Karpas-422 (cell line): ENCODE data around the gene SHANK3. TPM values are rescaled to one million over a fixed set of nuclear protein-coding genes. Genes with fewer than 3 reads are reported as not detected.

ENCODE experiments used
- DNase-seq: peaks from one replicate; pipeline ENCODE4 v3.0.0-alpha.2; 2015
- H2AFZ ChIP-seq: fragments of 200-600 bp; sonication (generic); 2 replicates; pipeline ENCODE4 v1.6.1; 2014; ENCODE audit warnings: antibody characterized with exemption, low read length, mixed read lengths
- H3K27ac ChIP-seq: fragments of 200-600 bp; sonication (generic); 2 replicates; pipeline ENCODE4 v1.5.1; 2014; ENCODE audit warnings: mild to moderate bottlenecking, low read length, moderate library complexity
- H3K27me3 ChIP-seq: fragments of 200-600 bp; sonication (generic); 2 replicates; pipeline ENCODE4 v1.6.1; 2014; ENCODE audit warnings: low read length, mixed read lengths
- H3K36me3 ChIP-seq: fragments of 200-600 bp; sonication (generic); 2 replicates; pipeline ENCODE4 v1.6.1; 2014; ENCODE audit warnings: low read length, mixed read lengths; ENCODE audit not compliant: insufficient read depth
- H3K4me1 ChIP-seq: fragments of 200-600 bp; sonication (generic); 2 replicates; pipeline ENCODE4 v1.6.1; 2014; ENCODE audit warnings: mild to moderate bottlenecking, low read length, mixed read lengths
- H3K4me2 ChIP-seq: fragments of 200-600 bp; sonication (generic); 2 replicates; pipeline ENCODE4 v1.6.1; 2014; ENCODE audit warnings: low read length, low read depth, mild to moderate bottlenecking; ENCODE audit not compliant: poor library complexity, severe bottlenecking
- H3K4me3 ChIP-seq: fragments of 200-600 bp; sonication (generic); 2 replicates; pipeline ENCODE4 v1.5.1; 2014; ENCODE audit warnings: mild to moderate bottlenecking, antibody characterized with exemption, low read length, mixed read lengths
- H3K79me2 ChIP-seq: fragments of 200-600 bp; sonication (generic); 2 replicates; pipeline ENCODE4 v1.6.1; 2014; ENCODE audit warnings: mild to moderate bottlenecking, low read length, mixed read lengths
- H3K9ac ChIP-seq: fragments of 200-600 bp; sonication (generic); 2 replicates; pipeline ENCODE4 v1.6.0; 2014; ENCODE audit warnings: low read length
- H3K9me2 ChIP-seq: fragments of 200-600 bp; sonication (generic), shearing (Covaris generic); replicated peaks from 2 replicates; pipeline ENCODE4 v1.6.0; 2014; ENCODE audit warnings: mild to moderate bottlenecking, low read length, moderate library complexity; ENCODE audit not compliant: insufficient read depth
- H3K9me3 ChIP-seq: fragments of 300-700, 200-600 bp; sonication (generic); 2 replicates; pipeline ENCODE4 v1.6.1; 2014; ENCODE audit warnings: low read length, mixed read lengths
- H4K20me1 ChIP-seq: fragments of 200-600 bp; sonication (generic); 2 replicates; pipeline ENCODE4 v1.6.1; 2014; ENCODE audit warnings: mild to moderate bottlenecking, antibody characterized with exemption, low read length, low read depth; ENCODE audit not compliant: insufficient read depth
- total RNA-seq: library from RNA; depleted of rRNA; stranded (reverse); fragments of >200 nt; shearing (Covaris generic); gene quantifications from 2 replicates; pipeline ENCODE4 v1.2.3, GENCODE V29; 2014; ENCODE audit warnings: low replicate concordance; rRNA removed

The SHANK3 gene
- total RNA-seq, result 0.04 TPM in 1 of 2 replicates, not detected in the other

GRCh38 chr22:50672471-50673230, at the start of gene SHANK3:
SHANK3 (plus strand) TSS chr22:50672823.
- H3K27ac ChIP-seq, result no peak within 1 kb of the TSS
- no peak within 1 kb of the TSS for H2AFZ ChIP-seq
- no peak for DNase-seq
- no peaks in the 10 kb centered on the region for H3K9me3 ChIP-seq
- no peaks in the 10 kb centered on the region for H3K4me1 ChIP-seq
- no peaks in the 10 kb centered on the region for H3K9me2 ChIP-seq
- no peaks in the 10 kb centered on the region for H3K36me3 ChIP-seq
- no peaks in the 10 kb centered on the region for H3K79me2 ChIP-seq
- no peak within 1 kb of the TSS for H3K4me3 ChIP-seq
- no peaks in the 10 kb centered on the region for H3K27me3 ChIP-seq
- no peaks in the 10 kb centered on the region for H4K20me1 ChIP-seq
- H3K9ac ChIP-seq, result no peak within 1 kb of the TSS
- H3K4me2 ChIP-seq, result no peak within 1 kb of the TSS

GRCh38 chr22:50624347-50625130, 48.1 kb upstream of the SHANK3 start:
- no peak overlapping the region for H3K4me2 ChIP-seq
- no peak overlapping the region for H2AFZ ChIP-seq
- no peaks in the 10 kb centered on the region for H3K9me2 ChIP-seq
- no peaks in the 10 kb centered on the region for H4K20me1 ChIP-seq
- no peak for DNase-seq
- H3K79me2 ChIP-seq, result peaks cover 9% of the 10 kb centered on the region
- no peak overlapping the region for H3K9ac ChIP-seq
- H3K4me1 ChIP-seq, result peaks cover 52% of the 10 kb centered on the region
- no peak overlapping the region for H3K27ac ChIP-seq
- H3K27me3 ChIP-seq, result no peaks in the 10 kb centered on the region
- H3K36me3 ChIP-seq, result no peaks in the 10 kb centered on the region
- H3K4me3 ChIP-seq, result no peak overlapping the region
- H3K9me3 ChIP-seq, result no peaks in the 10 kb centered on the region

GRCh38 chr22:50625131-50625567, 47.5 kb upstream of the SHANK3 start:
- no peak overlapping the region for H3K27ac ChIP-seq
- H3K4me2 ChIP-seq, result no peak overlapping the region
- H3K9ac ChIP-seq, result no peak overlapping the region
- H3K79me2 ChIP-seq, result peaks cover 9% of the 10 kb centered on the region
- H2AFZ ChIP-seq, result no peak overlapping the region
- peaks cover 46% of the 10 kb centered on the region for H3K4me1 ChIP-seq
- H3K9me3 ChIP-seq, result no peaks in the 10 kb centered on the region
- no peaks in the 10 kb centered on the region for H3K27me3 ChIP-seq
- no peak for DNase-seq
- H3K36me3 ChIP-seq, result no peaks in the 10 kb centered on the region
- no peak overlapping the region for H3K4me3 ChIP-seq
- H3K9me2 ChIP-seq, result no peaks in the 10 kb centered on the region
- H4K20me1 ChIP-seq, result no peaks in the 10 kb centered on the region

GRCh38 chr22:50625568-50626313, 46.9 kb upstream of the SHANK3 start:
- Histone ChIP-seq H2AFZ (no peak overlapping the region), H3K27me3 (no peaks in the 10 kb centered on the region), H3K9ac (no peak overlapping the region), H3K79me2 (peaks cover 9% of the 10 kb centered on the region), H3K4me3 (no peak overlapping the region), H3K4me2 (no peak overlapping the region), H3K4me1 (peaks cover 42% of the 10 kb centered on the region), H3K9me3 (no peaks in the 10 kb centered on the region), H3K9me2 (no peaks in the 10 kb centered on the region), H4K20me1 (no peaks in the 10 kb centered on the region), H3K36me3 (no peaks in the 10 kb centered on the region), H3K27ac (no peak overlapping the region)
- no peak for DNase-seq

GRCh38 chr22:50626314-50626849, 46.2 kb upstream of the SHANK3 start:
- Histone ChIP-seq H3K4me2 (peak overlapping the region; percentile 87), H3K27ac (no peak overlapping the region), H3K4me3 (peak overlapping the region; percentile 90; the same call in 1 of the 2 replicates)

GRCh38 chr22:50626850-50627641, 45.6 kb upstream of the SHANK3 start:
- Histone ChIP-seq H3K79me2 (peaks cover 9% of the 10 kb centered on the region), H3K36me3 (no peaks in the 10 kb centered on the region), H3K27ac (no peak overlapping the region), H3K4me3 (peak overlapping the region; percentile 90), H3K27me3 (no peaks in the 10 kb centered on the region), H3K9ac (peak overlapping the region; percentile 95), H3K9me3 (no peaks in the 10 kb centered on the region), H3K4me1 (peaks cover 29% of the 10 kb centered on the region), H3K9me2 (no peaks in the 10 kb centered on the region), H4K20me1 (no peaks in the 10 kb centered on the region), H3K4me2 (peak overlapping the region; percentile 87), H2AFZ (peak overlapping the region; percentile 89; the same call in 1 of the 2 replicates)
- DNase-seq, result peak; percentile 70

More at GRCh38 chr22:50626314-50626849, 46.2 kb upstream of the SHANK3 start:
- H3K9ac ChIP-seq, result peak overlapping the region; percentile 95; the same call in 1 of the 2 replicates
- no peak for DNase-seq
- H3K9me2 ChIP-seq, result no peaks in the 10 kb centered on the region
- no peaks in the 10 kb centered on the region for H3K36me3 ChIP-seq
- H3K9me3 ChIP-seq, result no peaks in the 10 kb centered on the region
- H3K79me2 ChIP-seq, result peaks cover 9% of the 10 kb centered on the region
- H2AFZ ChIP-seq, result no peak overlapping the region
- H3K27me3 ChIP-seq, result no peaks in the 10 kb centered on the region
- H3K4me1 ChIP-seq, result peaks cover 36% of the 10 kb centered on the region
- no peaks in the 10 kb centered on the region for H4K20me1 ChIP-seq

GRCh38 chr22:50627642-50628542, 44.7 kb upstream of the SHANK3 start, which contains the start of gene ARSA:
ARSA (minus strand) TSS chr22:50628152; CDS start chr22:50627779, 373 bp downstream.
- peak; percentile 93 for DNase-seq
- peaks cover 21% of the 10 kb centered on the region for H3K4me1 ChIP-seq
- H3K36me3 ChIP-seq, result no peaks in the 10 kb centered on the region
- no peaks in the 10 kb centered on the region for H3K9me2 ChIP-seq
- H2AFZ ChIP-seq, result peak within 1 kb of the TSS; percentile 96
- no peak within 1 kb of the TSS for H3K27ac ChIP-seq
- H3K4me3 ChIP-seq, result peak within 1 kb of the TSS; percentile 90
- no peaks in the 10 kb centered on the region for H3K9me3 ChIP-seq
- peaks cover 9% of the 10 kb centered on the region for H3K79me2 ChIP-seq
- no peaks in the 10 kb centered on the region for H4K20me1 ChIP-seq
- H3K4me2 ChIP-seq, result peak within 1 kb of the TSS; percentile 97
- peak within 1 kb of the TSS; percentile 95 for H3K9ac ChIP-seq
- H3K27me3 ChIP-seq, result no peaks in the 10 kb centered on the region
